Ramos (cell line): ENCODE measurements around the gene CDS2.

ENCODE experiments used
- in situ Hi-C: fragments of 300-500 bp; cut with MboI; formaldehyde crosslinking; loops from one replicate; pipeline ENCODE4 v1.14.3; 2022; ENCODE audit warnings: low sequenced_read_pairs; ENCODE audit not compliant: unreplicated experiment

The CDS2 gene

DNA sequence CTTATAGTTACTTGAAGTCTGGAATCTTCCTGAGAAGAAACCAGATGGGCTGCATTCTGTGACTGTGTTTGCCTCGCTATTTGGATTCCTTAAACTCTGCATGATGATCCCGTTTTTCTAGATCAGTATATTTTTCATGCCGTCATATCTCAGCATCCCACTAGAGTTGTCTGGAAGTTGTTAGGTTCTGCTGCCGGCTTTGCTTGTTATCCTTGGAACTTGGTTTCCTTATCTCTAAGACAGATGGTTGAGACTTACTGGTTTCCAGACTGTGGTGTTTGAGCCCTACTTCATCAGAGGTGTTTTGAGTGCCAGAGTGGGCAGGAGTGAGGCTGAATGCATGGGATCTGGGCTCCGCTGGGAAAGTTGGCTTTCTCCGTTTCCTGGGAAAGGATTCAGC lies 50.3 kb downstream of the CDS2 start:
- in situ Hi-C loops, result no loop called here

DNA sequence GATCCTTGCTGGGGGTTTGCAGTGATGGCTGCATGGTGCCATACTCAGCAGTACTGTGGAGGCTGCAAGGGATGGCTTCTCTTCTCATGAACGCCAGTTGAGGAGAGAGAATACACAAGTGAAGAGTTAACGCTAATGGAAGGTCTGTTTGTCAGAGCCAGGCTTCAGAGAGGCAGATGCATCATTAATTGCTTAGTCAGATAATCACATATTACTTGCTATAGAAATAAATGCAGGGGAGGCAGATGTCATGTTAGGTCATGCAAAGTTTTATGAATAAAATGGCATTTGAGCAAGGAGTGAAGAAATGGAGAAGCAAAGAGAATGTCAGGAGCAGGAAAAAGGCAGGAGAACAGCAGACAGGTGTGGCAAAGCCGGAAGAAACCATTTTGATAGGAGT lies 51.2 kb downstream of the CDS2 start:
- in situ Hi-C loops, result no loop called here

DNA sequence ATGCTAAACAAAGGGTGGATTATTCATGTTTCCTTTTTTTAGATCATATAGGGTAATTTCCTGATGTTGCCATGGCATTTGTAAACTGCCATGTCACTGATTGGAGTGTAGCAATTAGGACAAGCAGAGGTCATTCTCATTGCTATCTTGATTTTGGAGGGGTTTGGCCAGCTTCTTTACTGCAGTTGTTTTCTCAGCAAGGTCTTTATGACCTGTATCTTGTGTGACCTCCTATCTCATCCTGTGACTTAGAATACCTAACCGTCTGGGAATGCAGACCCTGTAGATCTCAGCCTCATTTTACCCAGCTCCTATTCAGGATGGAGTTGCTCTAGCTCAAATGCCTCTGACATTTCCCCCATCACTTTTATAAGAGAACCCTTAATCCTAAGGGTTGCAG lies 53.6 kb downstream of the CDS2 start:
- in situ Hi-C loops, result no loop called here

DNA sequence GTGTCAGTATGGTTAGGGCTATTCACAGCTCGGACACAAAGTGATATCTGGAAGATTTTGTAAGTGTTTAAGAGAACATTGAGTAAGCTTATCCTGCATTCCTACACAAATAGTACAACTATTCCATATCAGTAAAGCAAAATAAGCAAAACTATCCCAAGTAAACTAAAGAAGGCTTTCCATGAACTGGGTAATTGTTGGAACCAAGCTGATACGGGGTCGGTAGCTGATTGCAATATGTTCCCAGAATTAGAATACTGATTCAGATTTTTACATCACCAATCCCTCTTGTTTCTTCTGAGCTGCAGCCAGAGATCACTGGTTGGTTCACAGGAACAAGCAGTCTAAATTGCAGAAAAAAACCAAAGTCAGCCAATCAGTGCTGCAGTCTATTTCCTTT lies 54.1 kb downstream of the CDS2 start:
- in situ Hi-C loops, result no loop called here

DNA sequence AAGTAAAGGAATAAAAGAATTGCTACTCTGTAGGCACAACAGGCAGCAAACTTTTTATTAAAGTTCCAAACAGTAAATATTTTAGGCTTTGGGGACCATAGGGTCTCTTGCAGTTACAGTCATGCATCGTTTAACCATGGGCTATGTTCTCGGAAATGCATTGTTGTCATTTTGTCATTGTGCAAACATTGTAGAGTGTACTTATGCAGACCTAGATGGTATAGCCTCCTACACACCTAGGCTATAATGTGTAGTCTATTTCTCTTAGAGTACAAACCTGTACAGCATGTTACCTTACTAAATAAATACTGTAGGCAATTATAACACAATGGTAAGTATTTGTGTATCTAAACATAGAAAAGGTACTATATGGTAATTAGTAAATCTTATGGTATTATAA lies 54.7 kb downstream of the CDS2 start:
- in situ Hi-C loops, result no loop called here

DNA sequence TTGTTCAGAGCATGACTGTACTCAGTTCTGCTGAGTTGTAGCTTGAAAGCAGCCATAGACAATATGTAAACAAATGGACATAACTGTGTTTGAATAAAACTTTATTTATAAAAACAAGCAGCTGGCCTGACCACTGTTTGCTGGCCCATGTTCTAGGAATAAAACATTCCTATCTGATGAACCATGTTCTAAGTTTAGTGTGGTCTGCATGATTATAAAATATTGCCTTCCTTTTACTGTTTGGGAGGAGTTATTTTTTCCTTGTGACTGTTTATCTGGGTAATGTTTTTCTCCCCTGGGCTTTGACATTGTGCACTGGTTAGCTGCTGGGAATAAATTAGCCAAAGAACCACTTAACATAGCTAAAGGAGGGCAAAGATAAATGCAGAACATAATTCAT lies 55.1 kb downstream of the CDS2 start:
- in situ Hi-C loops, result no loop called here

DNA sequence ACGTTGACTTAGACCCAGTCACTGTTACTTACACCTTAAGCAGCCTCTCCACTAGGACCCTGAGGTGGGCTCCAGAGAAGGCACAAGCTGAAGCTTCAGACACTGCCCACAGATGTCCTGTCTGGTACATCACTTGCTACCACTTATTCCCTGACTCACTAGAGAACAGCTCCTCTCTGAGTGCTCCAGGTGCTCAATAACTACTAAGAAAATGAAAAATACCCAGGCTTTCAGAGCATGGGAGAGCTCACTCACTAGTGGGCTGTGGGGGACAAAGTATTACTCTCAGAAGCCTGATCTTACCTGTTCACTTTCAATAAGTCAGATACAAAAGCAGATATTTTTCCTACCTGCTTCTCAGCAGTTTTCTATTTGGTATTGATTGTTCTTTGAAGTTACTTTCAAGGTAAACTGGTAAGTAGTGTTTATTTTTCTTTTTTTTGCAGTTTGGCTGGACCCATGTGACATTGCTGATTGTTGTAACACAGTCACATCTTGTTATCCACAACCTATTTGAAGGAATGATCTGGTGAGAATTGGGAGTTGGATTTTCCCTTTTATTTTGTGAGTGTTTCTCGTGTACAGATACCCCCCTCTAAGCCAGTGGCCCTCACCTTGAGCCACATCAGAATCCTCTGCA lies 55.9 kb downstream of the CDS2 start:
- in situ Hi-C loops, result no loop called here

DNA sequence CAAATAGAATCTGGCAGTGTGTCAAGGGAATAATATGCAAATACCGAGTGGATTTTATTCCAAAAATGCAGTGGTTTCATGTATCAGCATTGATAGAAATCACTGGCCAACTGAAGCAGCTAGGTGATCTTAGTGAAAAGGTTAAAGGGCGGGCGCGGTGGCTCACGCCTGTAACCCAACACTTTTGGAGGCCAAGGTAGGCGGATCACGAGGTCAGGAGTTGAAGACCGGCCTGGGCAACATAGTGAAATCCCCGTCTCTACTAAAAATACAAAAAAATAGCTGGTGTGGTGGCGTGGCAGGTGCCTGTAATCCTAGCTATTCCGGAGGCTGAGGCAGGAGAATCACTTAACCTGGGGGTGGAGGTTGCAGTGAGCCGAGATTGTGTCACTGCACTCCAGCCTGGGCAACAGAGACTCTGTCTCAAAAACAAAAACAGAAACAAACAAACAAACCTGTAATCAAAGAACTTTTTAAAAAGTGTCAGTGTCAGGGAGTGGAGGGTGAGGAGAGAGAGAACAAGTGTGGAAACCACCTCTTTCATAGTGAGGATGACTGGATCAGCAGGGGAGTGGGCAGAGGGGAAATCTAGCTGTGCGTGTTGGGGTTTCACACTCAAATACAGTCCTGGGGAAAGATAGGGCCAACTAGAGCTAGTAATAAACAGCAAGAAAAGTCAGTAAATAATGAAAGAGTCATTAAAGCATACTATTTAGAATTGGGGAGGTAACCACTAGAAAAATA lies 57.1 kb downstream of the CDS2 start:
- in situ Hi-C loops, result no loop called here

DNA sequence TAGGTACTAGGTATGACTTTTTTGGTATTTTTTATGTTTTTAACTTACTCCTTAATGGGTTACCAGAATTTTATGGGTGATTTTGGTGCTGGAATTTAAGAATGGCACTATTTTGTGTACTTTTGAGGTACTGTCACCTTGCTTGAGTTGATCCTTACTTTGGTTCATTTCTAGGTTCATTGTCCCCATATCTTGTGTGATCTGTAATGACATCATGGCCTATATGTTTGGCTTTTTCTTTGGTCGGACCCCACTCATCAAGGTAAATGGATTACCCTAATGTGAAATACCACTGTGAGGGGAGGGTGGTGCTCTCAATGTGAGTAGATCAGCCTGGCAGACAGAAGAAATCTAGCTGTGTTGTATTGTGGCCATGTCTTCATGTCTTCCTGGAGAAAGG lies 57.9 kb downstream of the CDS2 start:
- in situ Hi-C loops, result loop anchor here (5.0 kb wide), 1 partner anchor 57 kb away; the partner anchor contains the start of gene CDS2

DNA sequence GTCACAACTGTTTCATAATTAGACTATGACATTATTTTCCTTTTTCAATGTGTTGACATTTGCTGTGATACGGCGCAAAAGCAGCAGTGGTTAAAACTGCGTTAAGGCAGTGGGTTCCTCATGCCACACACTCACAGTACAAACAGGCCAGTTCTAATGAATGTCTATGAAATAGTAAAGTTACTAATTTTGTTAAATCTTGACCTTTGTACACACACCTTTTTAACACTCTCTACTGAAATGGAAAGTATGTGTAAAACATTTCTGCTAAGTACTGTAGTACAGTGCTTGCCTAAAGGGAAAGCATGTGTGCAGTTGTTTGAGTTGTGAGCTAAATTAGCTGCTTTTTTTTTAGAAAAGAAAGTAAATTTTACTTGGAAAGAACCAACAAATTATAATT lies 60.3 kb downstream of the CDS2 start:
- in situ Hi-C loops, result loop anchor here (5.0 kb wide), 1 partner anchor 60 kb away; the partner anchor contains the start of gene CDS2

DNA sequence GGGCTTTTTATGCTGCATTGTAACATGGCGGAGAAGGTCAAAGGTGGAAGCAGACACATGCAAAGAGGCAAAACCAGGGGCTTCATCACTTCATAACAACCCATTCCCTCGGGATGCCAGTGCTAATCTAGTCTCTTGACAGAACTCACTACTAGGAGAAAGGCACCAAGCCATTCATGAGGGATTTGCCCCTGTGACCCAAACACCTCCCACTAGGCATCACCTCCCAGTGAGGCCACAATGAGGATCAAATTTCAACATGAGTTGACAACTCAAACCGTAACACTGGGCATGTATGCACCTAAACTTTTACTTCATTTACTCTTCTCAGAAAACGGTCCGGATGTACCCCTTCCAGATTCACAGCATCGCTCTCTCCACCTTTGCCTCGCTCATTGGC lies 61.9 kb downstream of the CDS2 start:
- in situ Hi-C loops, result loop anchor here (5.0 kb wide), 1 partner anchor 61 kb away; the partner anchor contains the start of gene CDS2

DNA sequence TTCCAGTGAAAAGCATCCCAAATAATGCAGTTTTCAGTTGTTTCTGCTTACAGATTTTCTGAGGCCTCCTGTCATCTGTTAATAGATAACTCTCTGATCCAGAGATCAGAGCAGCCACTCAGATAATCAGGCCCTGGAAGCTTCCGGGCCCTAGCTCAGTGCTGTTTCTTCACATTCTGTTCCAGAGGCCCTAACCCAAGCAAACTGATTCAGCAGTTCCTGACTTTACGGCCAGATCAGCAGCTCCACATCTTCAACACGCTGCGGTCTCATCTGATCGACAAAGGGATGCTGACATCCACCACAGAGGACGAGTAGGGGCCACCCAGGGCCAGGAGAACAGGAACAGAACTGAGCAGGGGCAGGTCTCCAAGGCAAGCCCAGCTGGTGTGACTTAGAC lies 63.1 kb downstream of the CDS2 start:
- in situ Hi-C loops, result loop anchor here (5.0 kb wide), 1 partner anchor 63 kb away; the partner anchor contains the start of gene CDS2

DNA sequence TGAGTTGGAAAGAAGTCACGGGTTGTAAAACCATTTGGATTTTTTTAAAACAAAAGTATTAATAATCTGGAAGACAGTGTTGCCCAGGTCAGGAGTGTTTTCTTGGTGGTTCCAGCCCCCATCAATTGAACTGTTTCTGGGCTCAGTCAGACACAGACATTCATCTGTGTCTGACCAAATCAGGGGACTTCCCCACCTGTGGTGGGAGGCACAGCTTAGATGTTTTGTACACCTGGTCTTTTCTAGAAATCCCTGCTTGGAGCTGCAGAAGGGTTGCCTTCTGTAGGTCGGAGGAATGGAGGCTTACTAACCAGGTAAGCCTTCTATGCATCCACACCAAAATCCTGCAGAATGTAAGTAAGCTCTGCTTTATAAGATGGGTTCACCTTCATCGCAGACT lies 63.6 kb downstream of the CDS2 start:
- in situ Hi-C loops, result no loop called here

DNA sequence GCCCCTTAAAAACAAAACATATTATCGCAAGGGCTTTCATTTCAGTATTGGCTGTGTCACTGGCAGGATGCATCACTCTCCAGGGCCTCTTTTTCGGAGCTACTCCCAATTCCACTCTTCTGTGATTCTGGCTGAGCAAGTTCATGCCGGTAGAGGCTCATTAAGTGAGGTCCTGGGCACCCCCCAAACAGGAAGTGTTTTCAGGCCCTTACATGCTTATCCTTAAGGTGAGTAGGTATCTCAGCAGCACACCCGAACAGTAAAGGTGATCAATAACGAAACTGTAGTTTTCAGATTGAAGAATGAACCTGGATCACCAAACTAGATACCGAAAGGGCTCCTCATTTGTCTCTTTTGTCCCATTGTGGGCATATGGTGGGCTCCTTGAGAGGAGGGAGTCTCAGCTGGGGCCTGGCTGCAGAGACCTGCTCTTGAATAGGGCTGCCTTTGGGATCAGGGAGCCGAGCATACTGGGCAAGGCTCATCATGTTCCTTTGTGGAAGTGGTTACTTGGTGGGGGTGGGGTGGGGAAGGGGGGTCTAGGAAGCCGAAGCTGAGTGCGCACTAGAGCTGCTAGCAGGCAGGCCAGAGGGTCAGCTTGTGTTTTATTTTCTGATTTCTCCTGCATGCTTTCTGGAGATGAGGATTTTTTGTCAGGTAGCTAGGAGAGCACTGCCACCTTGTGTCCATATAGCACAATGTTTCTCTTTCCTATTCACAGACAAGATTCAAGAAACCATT lies 65.2 kb downstream of the CDS2 start:
- in situ Hi-C loops, result no loop called here

DNA sequence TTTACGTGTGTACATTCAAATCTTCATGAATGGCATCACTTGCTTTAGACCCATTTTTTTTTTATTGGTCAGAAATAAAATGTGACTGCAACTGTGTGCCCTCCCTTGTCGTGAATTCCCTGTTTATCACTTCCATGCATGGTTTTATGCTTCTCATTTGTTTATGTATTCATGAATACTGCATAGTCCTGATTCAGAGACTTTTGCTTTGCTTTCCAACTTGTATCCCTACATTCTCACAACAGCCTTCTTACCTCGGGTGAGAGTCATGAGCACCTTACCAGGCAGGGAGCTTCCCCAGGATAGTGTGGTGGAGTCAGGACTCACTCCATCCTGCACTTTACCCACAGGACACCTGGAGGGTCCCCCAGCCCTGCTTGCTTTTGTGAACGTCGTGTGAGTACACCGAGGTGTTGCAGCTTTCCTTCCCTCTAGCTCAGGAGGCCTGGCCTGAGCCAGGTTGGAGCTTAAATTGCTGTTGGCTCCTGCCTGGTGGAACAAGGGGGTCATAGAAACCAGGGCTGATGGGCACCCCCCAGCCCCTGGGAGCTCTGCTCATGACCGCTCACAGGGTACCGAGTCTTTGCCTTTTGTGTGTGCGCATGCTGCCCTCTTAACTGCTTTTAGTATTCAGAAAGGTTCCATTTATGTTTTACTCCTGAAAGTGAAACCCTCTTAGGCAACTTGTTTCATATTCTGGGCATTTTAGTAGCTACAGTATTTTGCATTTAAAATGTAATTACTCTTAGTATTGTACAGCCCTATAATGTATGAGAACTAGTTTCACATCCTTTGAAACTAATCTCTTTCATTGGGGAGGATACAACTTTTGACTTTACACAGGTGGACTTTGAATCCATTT lies 66.0 kb downstream of the CDS2 start:
- in situ Hi-C loops, result no loop called here

DNA sequence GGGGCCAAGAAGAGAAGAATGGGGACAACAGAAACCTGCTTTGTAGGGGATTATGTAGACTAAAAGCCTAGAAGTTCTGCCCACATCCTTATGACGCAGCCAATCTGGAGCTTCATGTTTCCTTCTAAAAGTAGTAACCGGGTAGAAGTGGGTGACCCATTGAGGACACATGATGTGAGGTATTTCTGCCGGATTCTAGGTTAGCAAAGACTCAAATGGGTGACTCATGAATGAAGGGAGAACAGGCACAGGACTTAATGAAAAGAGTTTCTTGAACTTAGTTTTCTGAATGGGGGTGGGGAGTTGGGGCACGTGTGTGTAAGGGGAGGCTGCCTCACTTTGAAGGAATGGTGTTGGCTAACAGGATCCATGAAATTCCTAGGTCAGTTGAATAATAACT lies 68.8 kb downstream of the CDS2 start:
- in situ Hi-C loops, result no loop called here

DNA sequence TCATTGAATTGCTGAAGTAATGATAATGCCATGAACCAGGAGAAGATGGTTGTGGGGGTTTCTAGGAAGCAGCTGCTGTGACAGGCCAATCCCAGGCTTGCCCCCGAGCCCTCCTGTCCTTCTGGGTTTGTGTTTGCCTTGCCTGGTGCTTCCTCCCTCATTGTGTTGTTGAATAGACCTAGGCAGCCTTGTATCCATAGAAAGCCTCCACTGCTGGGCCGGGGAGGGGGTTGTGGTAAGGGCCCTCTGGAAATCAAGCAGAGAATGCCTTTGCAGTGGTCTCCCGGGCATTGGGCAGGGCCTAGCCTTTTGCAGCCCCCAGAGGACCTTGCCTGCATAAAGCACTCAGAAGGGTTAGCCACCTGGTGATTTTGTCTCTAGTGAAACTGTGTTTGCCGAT lies 69.3 kb downstream of the CDS2 start:
- in situ Hi-C loops, result no loop called here

DNA sequence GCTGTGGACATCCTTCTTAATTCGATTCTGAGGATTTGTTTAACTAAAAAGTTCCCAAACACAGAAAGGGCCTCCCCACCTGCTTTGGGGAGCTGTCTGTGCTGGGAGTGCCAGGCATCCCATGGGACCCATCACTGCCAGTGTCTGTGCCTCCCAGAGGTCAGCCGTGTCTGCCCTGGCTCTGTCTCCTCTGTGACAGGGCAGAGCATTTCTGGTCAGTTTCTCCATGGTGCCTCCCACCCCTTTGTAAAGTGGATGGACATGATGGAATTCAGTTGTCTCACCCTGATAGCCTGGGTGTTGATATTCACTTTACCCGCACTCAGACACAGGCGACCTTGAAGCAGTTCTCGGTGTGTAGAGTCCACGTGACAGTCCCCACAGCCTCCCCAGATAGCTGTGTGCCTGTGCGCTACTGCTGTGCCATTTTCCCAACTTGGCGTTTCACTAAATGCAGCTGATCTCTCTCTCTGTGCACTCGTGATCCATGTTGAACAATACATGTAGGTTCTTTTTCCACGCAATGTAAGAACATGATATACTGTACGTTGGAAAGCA lies 70.5 kb downstream of the CDS2 start:
- in situ Hi-C loops, result no loop called here

DNA sequence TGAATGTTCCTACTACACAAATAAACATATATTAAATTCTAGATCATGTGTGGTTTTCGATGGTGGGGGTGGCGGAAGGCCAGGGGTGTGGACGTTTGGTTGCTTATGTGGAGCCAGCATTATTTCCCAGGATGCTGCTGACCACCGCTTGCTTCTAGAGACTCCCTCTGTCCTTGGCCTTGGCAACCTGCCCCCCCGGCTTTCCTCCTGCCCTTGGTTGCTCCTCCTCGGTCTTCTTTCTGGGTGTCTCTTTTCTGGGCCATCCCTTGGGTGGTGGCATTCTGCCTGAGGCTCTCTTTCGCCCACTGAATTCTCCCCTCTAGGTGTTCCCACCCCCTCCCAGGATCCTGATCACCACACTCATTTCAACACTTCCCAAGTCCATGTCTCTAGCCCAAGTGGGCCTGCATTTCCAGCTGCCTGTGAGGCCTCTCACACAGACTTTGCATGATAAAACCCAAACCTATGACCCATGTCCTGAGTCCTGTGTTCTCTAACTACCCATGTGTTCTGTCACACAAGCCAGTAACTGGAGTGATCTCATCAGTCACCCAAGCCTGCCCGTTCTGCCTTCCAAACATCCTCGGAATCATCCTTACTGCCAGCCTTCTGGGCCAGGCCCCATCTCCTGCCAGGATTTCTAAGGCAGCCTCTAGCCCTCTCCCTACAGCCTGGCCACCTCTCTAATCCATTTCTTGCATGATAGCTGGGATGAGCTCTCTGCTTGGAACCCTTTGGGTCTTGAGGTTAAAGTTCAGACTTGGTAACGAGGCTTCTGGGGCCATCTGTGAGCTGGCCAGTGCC lies 71.2 kb downstream of the CDS2 start:
- in situ Hi-C loops, result no loop called here
